GM15510 (cell line): ENCODE measurements around the gene SOX10.

Experiments used
- POLR2A ChIP-seq: IDR thresholded peaks from 3 replicates; pipeline ENCODE4 v1.6.1; 2011; ENCODE audit warnings: borderline replicate concordance; ENCODE audit not compliant: insufficient read length; ENCODE audit errors: extremely low read depth

Gene SOX10

GRCh38 chr22:37930270-37930951 lies 53.9 kb downstream of the SOX10 start:
- TF ChIP-seq POLR2A, result no peak

- no peak for TF ChIP-seq POLR2A
Observed at GRCh38 chr22:37929390-37929789, 55.0 kb downstream of the SOX10 start.

- no peak for TF ChIP-seq POLR2A
Observed at GRCh38 chr22:37927637-37927936, 56.8 kb downstream of the SOX10 start.

GRCh38 chr22:37926771-37927636 lies 57.4 kb downstream of the SOX10 start:
- no peak for TF ChIP-seq POLR2A

- no peak for TF ChIP-seq POLR2A
Observed at GRCh38 chr22:37926358-37926757, 58.0 kb downstream of the SOX10 start.

- TF ChIP-seq POLR2A, result no peak
Observed at GRCh38 chr22:37925767-37926166, 58.6 kb downstream of the SOX10 start.

- no peak for TF ChIP-seq POLR2A
Observed at GRCh38 chr22:37925330-37925729, 59.0 kb downstream of the SOX10 start.

- no peak for TF ChIP-seq POLR2A
Observed at GRCh38 chr22:37924386-37925065, 59.8 kb downstream of the SOX10 start.

GRCh38 chr22:37923927-37924326 lies 60.4 kb downstream of the SOX10 start:
- no peak for TF ChIP-seq POLR2A
